Nucleus accumbens (tissue), 56 donors: ENCODE results near the gene AGXT.

Experiments used
- DNase-seq, 56 donors: peaks; one replicate each; lab custom pipeline; 2025; lab: John Stamatoyannopoulos, UW

Gene AGXT

DNA sequence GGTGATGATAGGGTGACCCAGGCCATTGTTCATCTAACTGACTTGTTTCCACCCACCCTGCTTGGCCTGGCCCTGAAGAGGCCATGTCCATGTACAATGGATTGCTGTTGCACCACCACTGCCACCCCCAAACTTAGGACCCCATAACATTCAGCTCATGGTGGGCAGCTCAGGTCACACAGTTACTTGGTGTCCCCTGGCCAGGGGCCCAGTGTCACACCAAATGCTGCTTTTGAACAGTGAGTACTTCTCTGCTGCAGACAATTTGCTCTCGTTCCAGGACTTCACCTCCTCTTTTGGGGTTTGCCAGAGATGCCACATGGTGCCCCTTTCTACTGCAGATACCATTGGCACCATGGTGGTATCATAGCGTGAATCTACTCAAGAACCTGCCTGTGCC is 15.6 kb downstream of the AGXT start:
- DNase-seq = no peak

DNA sequence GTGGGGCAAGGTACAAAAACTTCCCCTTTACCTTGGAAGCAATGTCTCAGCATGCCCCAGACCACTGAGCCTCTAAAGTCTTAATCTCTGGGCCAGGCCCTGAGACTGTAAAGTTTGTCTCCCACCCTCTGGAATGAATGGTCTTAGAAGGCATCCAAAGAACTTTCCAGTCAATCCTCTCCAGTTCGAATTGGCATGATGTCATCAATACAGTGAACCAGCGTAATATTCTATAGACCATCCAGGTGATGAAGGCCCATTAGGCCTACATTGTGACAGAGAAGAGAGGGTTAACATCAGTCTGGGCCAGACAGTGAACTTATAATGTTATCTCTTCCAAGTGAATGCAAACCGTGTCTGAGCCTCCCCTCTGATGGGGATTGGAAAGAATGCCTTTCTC is 16.1 kb downstream of the AGXT start:
- no peak for DNase-seq

DNA sequence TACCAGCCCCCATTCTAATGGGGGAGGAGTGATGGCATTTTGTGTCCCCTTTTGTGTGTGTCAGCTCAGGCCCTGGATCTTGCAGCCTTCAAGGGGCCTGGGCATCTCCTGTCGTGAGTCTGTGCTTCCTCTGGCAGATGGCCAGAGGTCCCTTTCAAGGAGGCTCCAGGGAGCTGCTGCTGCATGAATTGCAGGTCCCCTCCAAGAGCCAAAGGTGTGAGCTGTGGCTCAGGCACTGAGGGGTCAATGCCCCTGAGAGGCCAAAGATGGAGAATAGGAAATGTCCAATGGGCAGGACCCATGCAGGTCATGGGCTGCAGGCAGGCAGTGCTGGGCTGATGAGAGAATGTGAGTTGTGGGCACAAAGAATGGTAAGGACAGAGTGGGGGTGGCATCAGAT is 16.9 kb downstream of the AGXT start:
- no peak for DNase-seq

DNA sequence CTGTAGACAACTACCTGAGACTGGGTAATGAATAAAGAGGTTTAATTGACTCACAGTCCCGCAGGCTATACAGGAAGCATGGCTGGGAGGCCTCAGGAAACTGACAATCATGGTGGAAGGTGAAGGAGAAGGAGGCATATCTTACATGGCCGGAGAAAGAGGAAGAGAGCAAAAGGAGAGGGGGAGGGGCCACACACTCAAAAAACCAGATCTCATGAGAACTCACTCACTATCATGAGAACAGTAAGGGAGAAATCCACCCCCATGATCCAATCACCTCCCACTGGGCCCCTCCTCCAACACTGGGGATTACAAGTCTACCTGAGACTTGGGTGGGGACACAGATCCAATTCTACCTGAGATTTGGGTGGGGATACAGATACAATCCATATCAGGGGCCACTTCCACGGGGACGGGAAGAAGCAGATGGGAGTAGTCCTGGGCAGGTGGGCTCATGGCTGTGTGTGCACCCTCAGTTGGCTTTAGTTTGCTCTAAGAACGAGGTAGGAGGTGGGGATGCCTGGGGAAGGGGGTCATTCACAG is 17.5 kb downstream of the AGXT start:
- DNase-seq = no peak

DNA sequence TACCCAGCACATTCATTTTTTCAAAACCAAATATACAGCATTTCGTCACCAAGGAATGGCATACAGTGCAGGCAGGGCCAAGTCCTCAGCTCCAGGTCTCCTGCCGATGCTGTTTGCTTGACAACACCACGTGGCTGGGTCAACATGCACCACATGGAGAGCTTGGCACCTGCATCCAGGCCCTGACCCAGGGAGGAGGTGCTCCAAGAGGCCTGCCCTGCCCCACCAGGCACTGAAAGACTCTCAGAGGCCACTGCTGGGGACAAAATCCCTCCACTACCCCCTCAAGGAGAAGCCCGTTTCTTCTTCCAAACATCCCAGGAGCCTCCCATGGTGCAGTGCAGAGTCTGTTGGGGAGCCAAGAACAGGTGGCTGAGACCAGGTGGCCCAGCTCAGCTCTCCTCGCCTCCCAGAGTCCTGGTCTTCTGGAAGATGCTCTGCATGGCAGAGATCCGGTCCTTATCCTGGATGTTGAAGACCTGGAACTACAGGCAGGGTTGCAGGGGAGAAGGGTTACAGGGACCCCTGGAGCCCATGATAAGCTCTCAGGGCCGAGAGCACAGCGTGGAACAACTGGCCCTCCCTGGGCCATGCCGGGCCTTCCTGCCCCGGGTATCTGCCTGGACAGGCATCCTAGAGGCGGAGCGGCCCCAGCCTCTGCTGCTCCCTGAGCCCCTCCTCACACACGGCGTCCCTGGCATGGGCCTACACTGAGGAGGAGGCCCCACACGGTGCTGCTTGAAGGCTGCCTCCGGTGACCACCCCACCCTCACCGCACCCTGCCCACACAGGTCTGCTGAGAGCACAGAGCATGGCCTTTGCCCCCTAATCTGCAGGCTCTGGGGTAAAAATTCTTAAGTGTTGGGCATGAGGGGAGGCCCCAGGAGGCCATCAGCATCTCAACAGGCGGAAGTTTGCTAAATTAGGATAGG is 18.3 kb downstream of the AGXT start:
- DNase-seq = no peak

DNA sequence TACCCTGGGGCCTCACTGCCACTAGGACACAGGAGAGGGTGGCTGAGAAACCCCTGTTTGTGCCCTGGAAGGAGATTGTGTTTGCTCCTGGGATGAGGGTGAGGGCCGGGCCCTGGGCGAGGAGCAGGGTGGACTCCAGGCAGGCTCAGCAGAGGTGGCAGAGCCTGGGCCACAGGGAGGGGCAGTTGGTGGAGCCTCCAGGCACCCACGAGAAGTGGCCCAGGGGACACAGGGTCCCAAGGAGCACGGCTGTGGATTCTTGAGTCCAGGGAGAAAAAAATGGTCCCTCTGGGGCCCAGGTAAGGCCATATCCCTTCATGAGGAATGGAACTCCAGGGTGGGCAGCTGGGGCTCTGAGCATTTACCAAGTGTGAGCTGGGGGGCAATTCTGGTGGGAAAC is 19.0 kb downstream of the AGXT start:
- no peak for DNase-seq

DNA sequence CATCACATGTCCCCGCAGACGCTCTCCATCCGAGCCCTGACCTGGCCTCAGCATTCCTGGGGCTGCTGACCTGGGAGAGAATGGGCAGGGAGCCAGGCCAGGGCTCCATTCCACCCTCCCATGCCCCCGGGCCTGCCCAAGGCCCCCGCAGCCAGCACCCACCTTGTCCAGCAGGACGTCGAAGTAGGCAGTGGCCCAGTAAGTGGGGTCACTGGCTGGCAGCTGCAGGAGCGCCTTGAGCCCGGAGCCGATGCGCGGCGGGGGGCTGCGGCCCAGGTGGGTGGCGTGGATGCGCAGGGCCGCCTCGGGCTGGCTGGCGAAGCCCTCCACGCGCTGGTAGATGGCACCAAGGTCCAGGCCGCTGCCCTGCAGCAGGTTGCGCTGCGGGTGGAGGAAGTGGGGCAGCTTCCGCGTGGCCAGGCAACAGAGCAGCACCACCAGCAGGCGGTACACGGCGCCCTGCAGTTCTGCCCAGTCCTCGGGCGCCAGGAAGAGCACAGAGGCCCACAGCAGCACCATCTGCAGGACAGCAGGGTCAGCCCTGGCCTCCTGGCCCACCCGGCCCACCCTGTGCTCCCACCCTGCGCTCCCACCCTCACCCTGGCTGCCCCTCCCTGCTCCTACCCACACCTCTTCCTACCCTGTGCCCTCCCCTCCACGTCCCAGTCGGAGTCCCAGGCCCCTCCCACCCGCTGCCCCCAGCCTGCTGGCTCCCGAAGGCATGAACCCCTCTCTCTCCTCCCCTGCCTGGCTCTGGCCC is 19.7 kb downstream of the AGXT start:
- no peak for DNase-seq

DNA sequence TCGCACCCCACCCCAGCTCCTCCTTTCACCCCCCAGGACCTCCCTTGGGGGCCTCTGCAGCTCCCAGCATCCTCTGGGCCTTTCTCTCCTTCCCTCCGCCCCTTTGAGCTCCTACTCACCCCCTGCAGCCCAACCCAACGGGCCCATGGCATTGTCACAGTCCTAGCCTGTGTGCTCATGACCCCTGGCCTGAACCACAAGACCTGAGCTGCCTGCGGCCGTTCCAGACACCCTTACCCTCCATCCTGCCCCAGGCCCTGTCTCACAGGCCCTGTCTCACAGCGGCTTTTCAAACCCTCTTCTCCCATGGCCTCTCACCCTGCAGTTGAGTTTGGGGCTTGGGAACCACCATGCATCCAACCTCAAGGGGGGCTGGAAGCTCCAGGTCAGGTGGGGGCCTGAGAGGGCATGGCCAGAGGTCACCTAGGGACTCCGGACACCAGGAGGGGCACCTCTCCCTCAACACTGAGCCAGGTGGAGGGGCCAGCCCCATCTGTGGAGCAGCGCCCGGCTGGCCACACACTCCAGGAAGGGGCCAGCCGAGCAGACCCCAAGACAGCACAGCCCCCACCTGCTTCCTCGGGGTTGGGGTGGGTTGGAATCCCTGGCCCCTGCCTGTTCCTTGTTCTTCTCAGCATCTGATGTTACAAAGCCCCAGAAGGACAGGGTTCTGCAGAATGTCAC is 20.4 kb downstream of the AGXT start:
- DNase-seq = no peak

DNA sequence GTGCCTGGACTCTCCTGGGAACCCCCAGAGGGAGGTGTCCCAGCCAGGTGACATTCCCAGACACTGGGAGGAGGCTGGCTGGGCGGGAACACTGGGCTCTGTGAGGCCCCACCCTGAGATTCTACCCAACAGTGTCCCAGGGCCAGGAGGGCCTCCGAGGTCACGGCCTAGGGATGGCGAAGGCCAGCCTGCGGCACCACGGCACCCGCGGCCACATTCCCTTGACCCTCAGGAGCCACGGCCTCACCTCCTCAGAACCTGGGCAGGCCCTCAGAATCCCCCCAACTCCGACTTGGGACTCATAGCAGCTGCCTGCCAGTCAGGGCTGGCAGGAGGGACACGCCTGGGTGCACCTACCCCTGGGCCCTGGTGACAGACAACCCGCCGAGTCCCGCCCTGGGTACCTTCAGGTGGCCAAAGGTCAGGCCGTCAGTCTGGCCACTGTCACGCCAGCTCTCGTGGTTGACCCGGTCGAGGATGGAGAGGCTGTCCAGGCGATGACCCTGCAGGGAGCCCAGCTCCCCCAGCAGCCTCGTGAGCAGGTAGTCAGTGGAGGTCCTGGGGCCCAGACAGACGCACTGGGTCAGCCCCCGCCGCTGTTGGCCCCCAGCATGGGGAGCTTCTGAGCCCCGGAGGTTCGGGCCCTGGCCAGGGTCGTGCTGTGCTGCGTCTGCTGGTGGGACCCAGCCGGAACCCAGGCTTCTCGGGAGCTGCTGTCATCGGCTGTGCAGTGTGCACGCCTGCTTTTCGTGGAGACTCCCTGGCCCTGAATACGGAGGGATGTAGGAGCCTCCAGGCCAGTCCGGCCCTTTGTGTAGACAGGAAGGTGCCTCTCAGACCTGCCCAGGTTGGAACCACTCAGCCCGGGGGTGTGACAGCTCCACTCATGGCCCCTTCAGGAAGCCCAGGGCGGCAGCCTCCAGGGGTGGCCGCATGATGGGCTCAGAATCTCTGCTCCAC is 21.3 kb downstream of the AGXT start:
- DNase-seq = no peak

DNA sequence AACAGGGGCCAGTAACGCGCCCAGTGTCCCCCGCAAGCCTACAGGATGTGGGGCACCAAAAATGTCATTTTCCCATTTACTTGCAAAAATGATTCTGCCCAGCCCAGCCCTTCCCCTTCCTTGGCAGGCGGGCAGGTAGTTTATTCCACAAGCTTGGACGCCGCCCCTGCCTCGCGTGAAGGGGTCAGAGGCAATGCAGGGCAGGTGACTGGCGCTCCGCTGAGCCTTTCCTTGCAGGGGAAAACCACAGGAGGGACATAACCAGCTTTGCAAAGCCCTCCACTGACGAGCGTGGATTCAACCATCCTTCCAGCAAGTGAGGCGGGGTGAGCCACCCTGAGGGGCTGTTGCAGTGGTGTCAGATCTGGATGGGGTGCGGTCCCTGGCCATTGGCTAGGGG is 22.1 kb downstream of the AGXT start:
- no peak for DNase-seq

DNA sequence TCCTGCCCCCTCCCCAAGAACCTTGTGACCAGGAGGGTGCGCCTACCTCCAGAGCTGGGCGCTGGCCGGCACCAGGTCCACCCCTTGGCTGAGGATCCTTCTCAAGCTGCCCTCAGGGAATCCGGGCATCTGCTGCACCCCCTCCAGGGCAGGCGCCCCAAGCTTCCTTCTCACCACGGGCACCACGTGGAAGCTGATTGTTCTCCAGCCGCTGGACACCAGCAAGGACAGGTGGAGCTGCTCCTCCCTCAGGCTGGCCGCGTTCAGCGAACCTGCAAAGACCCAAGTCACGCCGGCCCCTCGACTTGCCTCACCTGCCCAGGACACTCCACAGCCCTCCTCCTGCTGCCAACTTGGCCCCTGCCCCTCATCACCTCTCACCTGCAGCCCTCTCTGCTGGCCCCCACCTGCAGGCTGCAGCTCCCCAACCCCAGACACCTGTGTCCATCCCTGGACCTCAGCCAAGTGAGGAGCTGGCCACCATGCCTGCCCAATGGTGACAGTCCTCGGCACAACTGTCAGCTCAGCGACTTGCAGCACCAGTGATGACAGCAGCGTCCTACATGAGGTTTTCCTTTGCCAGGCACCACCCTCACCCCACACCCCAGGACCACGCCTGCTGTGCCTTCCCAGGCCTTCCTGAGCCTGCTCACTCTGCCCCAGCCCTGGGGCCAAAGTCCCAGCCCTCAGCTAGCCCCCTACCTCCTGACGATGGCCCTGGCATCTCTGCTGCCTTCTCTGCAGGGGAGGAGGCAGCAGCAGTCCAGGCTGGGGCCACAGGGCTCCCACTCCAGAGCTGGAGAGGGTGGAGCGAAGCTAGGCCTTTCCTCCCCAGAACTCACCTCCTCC is 23.1 kb downstream of the AGXT start:
- DNase-seq = no peak

DNA sequence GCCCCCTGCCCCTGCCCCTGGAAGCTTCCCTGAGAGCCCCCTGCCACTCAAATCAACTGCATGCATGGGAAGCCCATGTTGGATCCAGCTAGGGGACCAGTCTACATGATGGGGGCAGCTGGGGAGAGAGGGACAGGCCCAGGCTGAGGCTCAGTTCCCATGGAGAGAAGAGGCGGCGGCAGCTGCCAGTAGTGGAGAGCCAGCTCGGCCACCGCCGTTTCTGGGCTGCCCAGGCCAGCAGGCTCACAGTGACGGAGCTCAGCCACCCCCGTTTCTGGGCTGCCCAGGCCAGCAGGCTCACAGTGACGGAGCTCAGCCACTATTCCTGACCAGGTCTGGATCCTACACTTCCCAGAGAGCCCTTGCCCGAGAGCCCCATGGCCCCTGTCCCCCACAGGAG is 23.7 kb downstream of the AGXT start:
- peak in 3 of 56 donors; percentile 10 to 34 (median 16) for DNase-seq

DNA sequence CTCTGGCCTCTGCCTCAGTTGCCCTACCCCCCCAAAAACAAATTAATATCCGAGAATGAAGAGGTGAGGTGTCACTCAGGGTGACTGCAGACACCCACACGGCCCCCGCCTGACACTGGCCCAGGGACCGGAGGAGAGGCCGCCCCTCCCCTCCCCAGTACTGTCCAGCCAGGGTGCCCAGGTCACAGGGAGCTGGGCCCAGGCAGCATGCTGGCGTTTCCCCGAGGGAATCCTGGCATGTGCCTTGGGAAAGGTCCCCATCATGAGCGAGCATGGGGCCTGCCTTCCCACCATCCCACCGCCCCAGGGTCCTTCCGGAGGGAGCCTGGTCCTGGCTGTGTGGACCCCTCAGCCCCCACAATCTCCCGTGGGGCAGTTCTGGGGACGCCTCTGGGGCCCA is 24.3 kb downstream of the AGXT start:
- DNase-seq = no peak

DNA sequence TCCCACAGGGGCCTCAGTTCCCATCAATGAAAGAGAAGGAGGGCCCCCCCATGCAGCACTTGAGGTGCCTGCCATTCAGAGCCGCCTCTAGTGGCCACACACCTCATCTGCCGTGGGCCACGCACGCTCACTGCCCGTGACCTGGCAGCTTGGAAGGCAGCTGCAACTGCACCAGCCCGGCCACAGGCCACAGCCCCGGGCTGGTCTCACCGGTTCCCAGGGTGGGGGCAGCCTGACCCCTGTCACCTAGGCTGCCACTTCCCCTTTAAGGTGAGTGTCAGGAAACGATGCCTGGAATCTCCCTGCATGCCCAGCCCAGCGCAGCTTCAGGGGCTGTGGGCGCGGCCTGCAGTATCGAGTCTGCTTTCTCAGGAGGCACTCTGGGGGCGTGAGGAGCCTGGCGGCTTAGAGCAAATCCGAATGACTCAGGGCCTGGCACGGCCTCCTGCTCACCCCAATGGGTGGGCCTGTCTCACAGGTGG is 24.8 kb downstream of the AGXT start:
- peak in 12 of 56 donors; percentile 9 to 56 (median 40) for DNase-seq

DNA sequence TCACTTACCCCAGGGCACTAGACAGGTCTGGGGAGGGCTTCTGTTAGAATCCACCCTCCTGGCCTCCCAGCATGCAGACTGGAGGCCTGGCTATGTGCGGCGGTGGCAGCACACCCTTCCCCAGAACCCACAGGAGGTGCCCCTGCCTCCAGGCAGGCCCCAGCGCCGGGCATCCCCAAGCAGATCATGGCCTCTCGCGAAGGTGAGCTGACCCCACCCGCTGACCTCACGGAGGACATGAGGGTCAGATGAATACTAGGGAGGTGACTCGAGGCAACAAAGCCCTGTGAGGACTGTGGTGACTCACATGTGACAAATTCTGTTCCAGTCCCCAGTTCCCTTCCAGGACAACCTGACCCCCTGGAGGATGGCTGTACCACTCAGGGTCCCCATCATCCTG is 25.4 kb downstream of the AGXT start:
- no peak for DNase-seq

DNA sequence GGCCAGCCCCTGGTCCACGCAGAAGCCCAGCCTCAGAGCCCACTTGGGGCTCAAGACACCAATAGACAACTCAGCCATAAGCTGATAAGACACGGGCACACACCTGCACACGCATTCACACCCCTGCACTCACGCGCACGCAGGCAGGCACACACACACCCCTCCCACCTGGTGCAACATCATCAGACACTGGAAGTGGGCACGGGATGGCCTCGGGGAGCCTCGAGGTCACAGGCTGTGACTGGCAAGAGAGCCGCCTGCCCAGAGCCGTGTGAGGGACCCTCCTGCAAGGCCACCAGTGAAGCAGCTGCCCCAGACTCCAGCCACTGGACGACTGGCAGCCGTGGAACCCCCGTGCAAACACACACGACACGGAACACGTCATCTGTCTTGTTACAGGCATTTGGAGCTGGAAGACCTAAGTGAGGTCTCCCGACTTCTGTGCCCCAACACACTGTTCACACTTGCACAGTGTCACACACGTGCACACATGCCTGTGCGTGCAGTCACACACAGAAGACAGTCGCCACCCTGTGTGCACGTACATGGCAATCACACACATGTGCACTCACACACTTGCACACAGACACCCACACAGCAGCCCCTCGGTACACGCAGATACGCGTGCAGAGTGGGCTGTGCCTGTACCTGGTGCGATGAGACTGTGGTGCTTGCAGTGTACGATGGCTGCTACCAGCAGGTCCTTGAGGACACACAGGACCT is 26.4 kb downstream of the AGXT start:
- DNase-seq = no peak

DNA sequence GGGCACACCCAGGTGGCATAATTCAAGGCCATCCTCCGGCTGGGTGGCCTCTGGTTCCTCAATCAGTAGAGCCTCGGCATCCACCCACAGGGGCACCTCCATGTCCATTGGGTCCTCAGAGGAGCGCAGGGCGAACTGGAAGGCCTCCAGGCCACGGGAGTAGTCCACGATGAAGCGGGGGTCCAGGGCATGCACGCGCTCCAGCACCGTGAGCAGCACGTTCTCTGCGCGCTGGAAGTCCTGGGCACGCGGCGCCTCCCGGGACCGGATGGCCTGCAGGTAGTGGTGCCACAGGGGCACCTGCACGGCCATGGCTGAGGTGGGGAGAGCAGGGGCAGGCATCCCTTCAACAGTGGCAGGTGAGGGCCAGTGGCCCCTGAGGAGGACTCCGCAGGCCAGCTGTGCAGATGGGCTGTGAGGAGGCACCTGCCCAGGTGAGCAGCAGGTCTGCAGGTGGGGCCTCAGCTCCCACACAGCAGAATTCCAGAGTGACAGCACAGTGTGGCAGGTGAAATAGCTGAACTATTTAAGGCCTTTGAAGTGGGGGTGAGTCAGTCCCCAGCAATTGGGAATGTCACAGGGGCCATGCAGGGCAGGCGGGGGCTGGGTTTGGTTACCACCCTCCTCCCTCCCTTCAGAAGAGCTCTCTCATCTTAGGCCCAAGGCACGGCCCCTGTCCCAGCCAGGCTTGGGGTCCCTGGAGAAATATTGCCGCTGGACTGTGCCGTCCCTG is 27.2 kb downstream of the AGXT start, which contains the start of gene MAB21L4:
MAB21L4 (minus strand) TSS at position 501 of the 733 bp plus-strand sequence; CDS start at position 342, 159 bp downstream.
- DNase-seq = no peak
